HL-60 (cell line): ENCODE data around the gene DIDO1.
A peak's percentile ranks its signal among the peaks of the same experiment; 100 is the strongest.

Source experiments
- DNase-seq, 2 experiments: peaks; one replicate each; pipeline ENCODE4 v3.0.0-alpha.2; 2010 to 2020; ENCODE audit warnings: low read depth in 1 of 2, low spot score in 1 of 2
- H3K27ac ChIP-seq: fragments of 250-450 bp; sonication (Bioruptor Pico); replicated peaks from 2 replicates; pipeline ENCODE4 v1.5.1; 2020; ENCODE audit warnings: mild to moderate bottlenecking, moderate library complexity
- H3K27me3 ChIP-seq: fragments of 250-450 bp; sonication (Bioruptor Pico); 2 replicates; pipeline ENCODE4 v1.5.1; 2021; ENCODE audit warnings: mild to moderate bottlenecking, moderate library complexity; ENCODE audit not compliant: insufficient read depth, poor library complexity, severe bottlenecking
- H3K4me3 ChIP-seq: replicated peaks from 2 replicates; pipeline ENCODE4 v1.5.1; 2011; ENCODE audit warnings: mild to moderate bottlenecking, control low read depth, low read length; ENCODE audit not compliant: insufficient read depth
- CTCF ChIP-seq: IDR thresholded peaks from one replicate; pipeline ENCODE4 v1.5.1; 2011; ENCODE audit warnings: low read length, control low read depth, inconsistent platforms; ENCODE audit not compliant: insufficient read depth
- GABPA ChIP-seq: IDR thresholded peaks from 2 replicates; pipeline ENCODE4 v1.6.1; 2012; ENCODE audit warnings: low read depth
- POLR2AphosphoS5 ChIP-seq: IDR thresholded peaks from 2 replicates; pipeline ENCODE4 v1.6.1; 2012; ENCODE audit warnings: low read depth
- SPI1 ChIP-seq: IDR thresholded peaks from 2 replicates; pipeline ENCODE4 v1.6.1; 2012; ENCODE audit warnings: low read depth, mild to moderate bottlenecking, borderline replicate concordance
- TF ChIP-seq, protein P1 (sequence below): IDR thresholded peaks from 2 replicates; pipeline ENCODE4 v1.6.1; 2012; ENCODE audit warnings: low read depth; ENCODE audit not compliant: insufficient replicate concordance

Gene DIDO1

DNA sequence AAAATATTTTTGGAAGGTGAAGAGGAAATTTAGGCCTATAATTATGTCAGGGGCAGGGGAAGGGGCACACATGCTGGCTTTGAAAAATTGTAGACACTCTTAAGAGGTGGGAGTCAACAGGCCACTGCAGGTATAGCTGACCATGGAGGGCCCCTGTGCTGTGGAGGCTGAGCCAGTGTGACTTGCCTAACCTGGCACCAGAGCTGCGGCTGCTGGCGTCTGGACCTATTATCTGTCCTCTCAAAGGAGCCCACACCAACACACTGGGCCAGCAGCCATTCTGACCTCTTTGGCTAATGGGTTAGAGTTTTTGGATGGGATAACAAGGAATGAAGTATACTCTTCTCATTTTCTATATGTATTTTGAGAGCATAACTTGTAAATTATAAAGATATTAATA, 16.2 kb upstream of the DIDO1 start:
- DNase-seq, result no peak
- H3K4me3 ChIP-seq, result no peak overlapping the region
- H3K27ac ChIP-seq, result no peak overlapping the region
- TF ChIP-seq GABPA (no peak), SPI1 (no peak), POLR2AphosphoS5 (no peak), CTCF (no peak)
- TF ChIP-seq, protein P1, sequence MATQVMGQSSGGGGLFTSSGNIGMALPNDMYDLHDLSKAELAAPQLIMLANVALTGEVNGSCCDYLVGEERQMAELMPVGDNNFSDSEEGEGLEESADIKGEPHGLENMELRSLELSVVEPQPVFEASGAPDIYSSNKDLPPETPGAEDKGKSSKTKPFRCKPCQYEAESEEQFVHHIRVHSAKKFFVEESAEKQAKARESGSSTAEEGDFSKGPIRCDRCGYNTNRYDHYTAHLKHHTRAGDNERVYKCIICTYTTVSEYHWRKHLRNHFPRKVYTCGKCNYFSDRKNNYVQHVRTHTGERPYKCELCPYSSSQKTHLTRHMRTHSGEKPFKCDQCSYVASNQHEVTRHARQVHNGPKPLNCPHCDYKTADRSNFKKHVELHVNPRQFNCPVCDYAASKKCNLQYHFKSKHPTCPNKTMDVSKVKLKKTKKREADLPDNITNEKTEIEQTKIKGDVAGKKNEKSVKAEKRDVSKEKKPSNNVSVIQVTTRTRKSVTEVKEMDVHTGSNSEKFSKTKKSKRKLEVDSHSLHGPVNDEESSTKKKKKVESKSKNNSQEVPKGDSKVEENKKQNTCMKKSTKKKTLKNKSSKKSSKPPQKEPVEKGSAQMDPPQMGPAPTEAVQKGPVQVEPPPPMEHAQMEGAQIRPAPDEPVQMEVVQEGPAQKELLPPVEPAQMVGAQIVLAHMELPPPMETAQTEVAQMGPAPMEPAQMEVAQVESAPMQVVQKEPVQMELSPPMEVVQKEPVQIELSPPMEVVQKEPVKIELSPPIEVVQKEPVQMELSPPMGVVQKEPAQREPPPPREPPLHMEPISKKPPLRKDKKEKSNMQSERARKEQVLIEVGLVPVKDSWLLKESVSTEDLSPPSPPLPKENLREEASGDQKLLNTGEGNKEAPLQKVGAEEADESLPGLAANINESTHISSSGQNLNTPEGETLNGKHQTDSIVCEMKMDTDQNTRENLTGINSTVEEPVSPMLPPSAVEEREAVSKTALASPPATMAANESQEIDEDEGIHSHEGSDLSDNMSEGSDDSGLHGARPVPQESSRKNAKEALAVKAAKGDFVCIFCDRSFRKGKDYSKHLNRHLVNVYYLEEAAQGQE, result no peak
- no peaks in the 10 kb centered on the region for H3K27me3 ChIP-seq

- no peaks in the 10 kb centered on the region for H3K27me3 ChIP-seq
- H3K27ac ChIP-seq, result no peak overlapping the region
- no peak overlapping the region for H3K4me3 ChIP-seq
- no peak for DNase-seq
- TF ChIP-seq CTCF, result no peak
- TF ChIP-seq GABPA, result no peak
- no peak for TF ChIP-seq POLR2AphosphoS5
Measured at GRCh38 chr20:62941792-62942191, 15.5 kb upstream of the DIDO1 start.

DNA sequence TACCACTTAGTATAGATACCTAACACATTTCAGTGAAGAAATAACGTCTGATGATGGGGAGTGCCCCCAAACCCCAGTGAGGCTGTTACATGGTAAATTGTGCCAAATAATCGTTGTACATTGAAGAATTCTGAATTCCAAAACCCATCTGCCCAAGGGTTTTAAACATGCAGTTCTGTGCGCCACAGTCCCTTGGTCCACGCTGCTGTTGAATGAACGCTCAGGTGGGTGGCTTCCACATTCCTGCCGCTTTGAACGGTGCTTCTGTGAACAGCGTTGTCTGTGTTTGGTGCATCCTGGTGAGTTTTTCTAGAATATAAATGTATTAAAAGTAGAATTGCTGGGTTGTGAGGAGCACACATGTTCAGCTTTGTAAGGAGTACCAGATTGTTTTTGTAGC, 14.6 kb upstream of the DIDO1 start:
- no peaks in the 10 kb centered on the region for H3K27me3 ChIP-seq
- no peak for TF ChIP-seq GABPA
- TF ChIP-seq SPI1, result no peak
- TF ChIP-seq CTCF, result no peak
- TF ChIP-seq, protein P1, result no peak
- no peak for TF ChIP-seq POLR2AphosphoS5
- H3K27ac ChIP-seq, result no peak overlapping the region
- DNase-seq, result no peak
- no peak overlapping the region for H3K4me3 ChIP-seq

DNA sequence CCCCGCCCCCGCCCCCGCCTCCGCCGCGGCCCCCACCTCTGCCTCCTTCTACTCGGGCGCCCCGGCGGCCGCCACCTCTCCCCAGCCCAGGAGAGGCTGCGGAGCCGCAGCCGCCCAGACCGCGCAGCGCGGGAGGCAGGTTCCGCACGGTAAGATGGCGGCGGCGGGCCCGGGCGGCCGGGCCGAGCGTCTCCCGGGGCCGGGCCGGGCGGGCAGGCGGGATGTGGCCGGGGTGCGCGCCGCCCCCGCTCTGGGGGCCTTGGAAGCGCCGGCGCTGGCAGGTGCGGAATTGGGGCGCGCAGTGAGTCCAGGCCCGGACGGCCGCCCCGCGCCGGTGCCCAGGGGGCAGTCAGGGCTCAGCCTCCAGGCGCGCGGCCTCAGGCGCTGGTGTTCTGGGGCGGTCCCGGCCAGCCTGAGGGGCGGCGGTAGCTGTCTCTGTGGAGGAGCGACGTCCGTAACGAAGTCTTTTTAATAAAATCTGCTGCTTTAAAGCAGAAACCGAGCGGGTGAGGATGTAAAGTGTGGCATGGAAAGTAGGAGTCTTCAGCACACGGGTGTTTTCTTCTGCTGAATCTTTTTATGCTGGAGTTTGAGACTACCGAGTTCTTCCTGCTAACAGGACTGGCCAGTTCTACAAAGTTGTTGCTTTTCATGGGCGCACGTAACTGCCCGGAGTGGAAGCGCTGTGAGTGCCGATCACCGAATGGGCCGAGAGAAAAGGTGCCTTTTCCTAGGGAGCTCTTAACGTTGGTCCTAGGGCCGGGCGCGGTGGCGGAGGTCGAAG, 12.0 kb upstream of the DIDO1 start, which contains the start of gene GID8:
GID8 (plus strand) TSS at position 43 of the 784 bp plus-strand sequence. CDS start 3,356 bp downstream, outside the sequence.
- TF ChIP-seq SPI1 (no peak), GABPA (no peak), CTCF (no peak), POLR2AphosphoS5 (no peak)
- TF ChIP-seq, protein P1, result no peak
- Histone ChIP-seq H3K27ac (peak within 1 kb of the TSS; percentile 96), H3K27me3 (no peaks in the 10 kb centered on the region), H3K4me3 (peak within 1 kb of the TSS; percentile 93)
- DNase-seq, result peak in 1 of 2 experiments; percentile 32
